Duodenal mucosa (tissue), 2 donors: ENCODE results near the gene HK1.
A peak's percentile ranks its signal among the peaks of the same experiment; 100 is the strongest.
"Not testable (repeated sequence)": the region's sequence is repeated elsewhere in the genome, so short reads cannot be mapped to it uniquely, and the experiment has no call there.

Experiments used
- H3K27ac ChIP-seq: one replicate; pipeline ENCODE4 v1.7.0; 2013; ENCODE audit warnings: low read depth, low read length
- H3K27me3 ChIP-seq, 2 donors: one replicate each; pipeline ENCODE4 v1.7.0; 2013; ENCODE audit warnings: low read length in 2 of 2, control low read depth in 1 of 2; ENCODE audit not compliant: insufficient read depth in 2 of 2, control insufficient read depth in 1 of 2
- H3K36me3 ChIP-seq, 2 donors: one replicate each; pipeline ENCODE4 v1.7.0; 2013; ENCODE audit warnings: low read length in 2 of 2, control low read depth in 1 of 2; ENCODE audit not compliant: insufficient read depth in 2 of 2, control insufficient read depth in 1 of 2
- H3K4me1 ChIP-seq, 2 donors: one replicate each; pipeline ENCODE4 v1.7.0; 2013; ENCODE audit warnings: low read length in 2 of 2, control low read depth in 1 of 2; ENCODE audit not compliant: insufficient read depth in 2 of 2, control insufficient read depth in 1 of 2
- H3K4me3 ChIP-seq, 2 donors: one replicate each; pipeline ENCODE4 v1.7.0; 2013; ENCODE audit warnings: low read length in 2 of 2, low read depth in 1 of 2
- H3K9ac ChIP-seq, 2 donors: one replicate each; pipeline ENCODE4 v1.7.0; 2013; ENCODE audit warnings: low read length in 2 of 2, low read depth in 1 of 2
- H3K9me3 ChIP-seq, 2 donors: one replicate each; pipeline ENCODE4 v1.7.0; 2013; ENCODE audit warnings: low read length in 2 of 2, control low read depth in 1 of 2; ENCODE audit not compliant: control insufficient read depth in 1 of 2

The HK1 gene

GRCh38 chr10:69450395-69450794, 172.1 kb downstream of the HK1 start:
- not testable (repeated sequence) for H3K9me3 ChIP-seq, H3K36me3 ChIP-seq, H3K27me3 ChIP-seq
- peak overlapping the region; percentile 86 for H3K27ac ChIP-seq
- H3K4me1 ChIP-seq, result peaks cover 49 to 52% of the 10 kb centered on the region in 2 donors
- peak overlapping the region in 1 of 2 donors; percentile 88 for H3K4me3 ChIP-seq
- H3K9ac ChIP-seq, result peak overlapping the region in 1 of 2 donors; percentile 83

- H3K9ac ChIP-seq, result peak within 1 kb of the TSS; percentile 64 to 83
- peak within 1 kb of the TSS; percentile 86 for H3K27ac ChIP-seq
These were observed 173.0 kb downstream of the HK1 start, which contains the start of gene TSPAN15 for GRCh38 chr10:69451209-69451783. Gene TSPAN15 (plus strand): TSS chr10:69451465. CDS start chr10:69451595, 130 bp downstream.

More at GRCh38 chr10:69451209-69451783, 173.0 kb downstream of the HK1 start, which contains the start of gene TSPAN15:
- H3K4me1 ChIP-seq, result peaks cover 49 to 53% of the 10 kb centered on the region in 2 donors
- no peaks in the 10 kb centered on the region for H3K27me3 ChIP-seq
- peaks cover 0 to 3% of the 10 kb centered on the region in 2 donors for H3K36me3 ChIP-seq
- peak within 1 kb of the TSS; percentile 85 to 88 for H3K4me3 ChIP-seq
- H3K9me3 ChIP-seq, result no peaks in the 10 kb centered on the region
